Retina (tissue), 1 donor: ENCODE results near the gene ARNT2.
"Not testable (repeated sequence)": the region's sequence is repeated elsewhere in the genome, so short reads cannot be mapped to it uniquely, and the experiment has no call there.

ENCODE experiments used
- DNase-seq: peaks from one replicate; pipeline ENCODE4 v3.0.0-alpha.2; 2016

The ARNT2 gene

GRCh38 chr15:80633221-80633620 is 229.0 kb downstream of the ARNT2 start:
- no peak for DNase-seq

GRCh38 chr15:80635953-80636352 is 231.8 kb downstream of the ARNT2 start:
- DNase-seq = no peak

- DNase-seq = no peak
These were observed 232.5 kb downstream of the ARNT2 start for GRCh38 chr15:80636675-80637074.

GRCh38 chr15:80637747-80638146 is 233.6 kb downstream of the ARNT2 start:
- DNase-seq = no peak

- DNase-seq = no peak
These were observed 234.5 kb downstream of the ARNT2 start for GRCh38 chr15:80638553-80639167.

GRCh38 chr15:80639168-80639555 is 235.0 kb downstream of the ARNT2 start:
- no peak for DNase-seq

- DNase-seq = no peak
These were observed 236.4 kb downstream of the ARNT2 start for GRCh38 chr15:80640531-80641121.

GRCh38 chr15:80641384-80641783 is 237.2 kb downstream of the ARNT2 start:
- no peak for DNase-seq

GRCh38 chr15:80643431-80643951 is 239.3 kb downstream of the ARNT2 start:
- DNase-seq = no peak

- DNase-seq = no peak
These were observed 241.4 kb downstream of the ARNT2 start for GRCh38 chr15:80645494-80646065.

GRCh38 chr15:80647424-80647823 is 243.2 kb downstream of the ARNT2 start:
- not testable (repeated sequence) for DNase-seq
